Vagina (tissue), 2 donors: ENCODE data around the gene MRPS35. TPM values are rescaled to one million over a fixed set of nuclear protein-coding genes. Genes with fewer than 3 reads are reported as not detected.

Experiments used
- DNase-seq, 2 donors: peaks; one replicate each; pipeline ENCODE4 v3.0.0-alpha.2; 2017; ENCODE audit errors: extremely low spot score in 2 of 2
- H3K27ac ChIP-seq: fragments of 200-600 bp; sonication (generic); one replicate; pipeline ENCODE4 v1.5.1; 2019
- H3K27me3 ChIP-seq: fragments of 200-600 bp; sonication (generic); one replicate; pipeline ENCODE4 v1.5.1; 2019
- H3K36me3 ChIP-seq, 2 donors: fragments of 200-600 bp; sonication (generic); one replicate each; pipeline ENCODE4 v1.5.1; 2017 to 2019
- H3K4me1 ChIP-seq: fragments of 200-600 bp; sonication (generic); one replicate; pipeline ENCODE4 v1.5.1; 2019
- H3K4me3 ChIP-seq, 2 donors: fragments of 200-600 bp; sonication (generic); 1 replicate in 1 of 2; 2 replicates in 1 of 2; pipeline ENCODE4 v1.5.1; 2016 to 2019
- H3K9me3 ChIP-seq: fragments of 200-600 bp; sonication (generic); one replicate; pipeline ENCODE4 v1.5.1; 2019
- POLR2A ChIP-seq, 2 donors: fragments of 450-650 bp; IDR thresholded peaks; one replicate each; pipeline ENCODE4 v1.6.1; 2017; ENCODE audit warnings: antibody characterized with exemption in 2 of 2, mild to moderate bottlenecking in 2 of 2, moderate library complexity in 2 of 2
- POLR2AphosphoS5 ChIP-seq, 2 donors: sonication (generic); formaldehyde crosslinking; IDR thresholded peaks; one replicate each; pipeline ENCODE4 v1.9.0; 2017; ENCODE audit warnings: antibody characterized with exemption in 2 of 2, mild to moderate bottlenecking in 2 of 2, low read depth in 1 of 2; ENCODE audit not compliant: insufficient read depth in 1 of 2
- intact Hi-C: fragments of 100-400 bp; cut with DNase I; formaldehyde crosslinking; loops from one replicate; pipeline ENCODE4 v1.15.1; 2023
- total RNA-seq: library from RNA; depleted of rRNA; stranded (reverse); fragments of >200 nt; gene quantifications from one replicate; pipeline ENCODE4 v1.2.3, GENCODE V29; 2016
- TF ChIP-seq, protein P1 (sequence below), 3 experiments: fragments of 450-650 bp in 2 of 3; fragments of 200-600 bp in 1 of 3; sonication (generic) in 1 of 3; IDR thresholded peaks; one replicate each; pipeline ENCODE4 v1.5.1; 2017 to 2019; ENCODE audit warnings: antibody characterized with exemption in 3 of 3, mild to moderate bottlenecking in 2 of 3, moderate library complexity in 2 of 3

MRPS35 gene
- total RNA-seq, 1 donor from 2014 or later: 25.3 TPM

DNA sequence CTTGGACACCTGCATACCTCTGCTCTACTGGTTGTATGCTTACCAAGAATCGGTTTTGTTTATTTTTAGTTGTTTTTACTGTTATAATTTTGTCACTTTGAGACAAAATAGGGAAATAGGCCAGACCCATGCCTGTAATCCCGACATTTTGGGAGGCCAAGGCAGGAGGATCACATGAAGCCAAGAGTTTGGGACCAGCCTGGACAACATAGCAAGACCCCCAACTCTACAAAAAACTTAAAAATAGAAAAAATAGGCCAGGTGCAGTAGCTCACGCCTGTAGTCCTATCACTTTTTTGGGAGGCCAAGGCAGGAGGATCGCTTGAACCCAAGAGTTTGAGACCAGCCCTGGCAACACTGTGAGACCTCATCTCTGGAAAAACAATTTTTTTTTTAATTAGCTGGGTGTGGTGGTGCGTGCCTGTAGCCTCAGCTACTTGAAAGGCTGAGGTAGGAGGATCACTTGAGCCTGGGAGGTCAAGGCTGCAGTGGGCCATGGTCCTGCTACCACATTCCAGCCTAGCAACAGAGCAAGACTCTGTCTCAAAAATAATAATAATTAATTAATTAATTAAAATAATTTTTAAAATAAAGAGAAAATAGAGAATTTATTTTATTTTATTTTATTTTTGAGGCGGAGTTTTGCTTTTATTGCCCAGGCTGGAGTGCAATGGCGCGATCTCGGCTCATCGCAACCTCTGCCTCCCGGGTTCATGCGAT is 1.3 kb upstream of the MRPS35 start:
- TF ChIP-seq POLR2AphosphoS5 (IDR thresholded peaks at IDR 0.05; ENCODE audit: insufficient read depth in 1 of 2, low read depth in 1 of 2): no peak
- TF ChIP-seq, protein P1, sequence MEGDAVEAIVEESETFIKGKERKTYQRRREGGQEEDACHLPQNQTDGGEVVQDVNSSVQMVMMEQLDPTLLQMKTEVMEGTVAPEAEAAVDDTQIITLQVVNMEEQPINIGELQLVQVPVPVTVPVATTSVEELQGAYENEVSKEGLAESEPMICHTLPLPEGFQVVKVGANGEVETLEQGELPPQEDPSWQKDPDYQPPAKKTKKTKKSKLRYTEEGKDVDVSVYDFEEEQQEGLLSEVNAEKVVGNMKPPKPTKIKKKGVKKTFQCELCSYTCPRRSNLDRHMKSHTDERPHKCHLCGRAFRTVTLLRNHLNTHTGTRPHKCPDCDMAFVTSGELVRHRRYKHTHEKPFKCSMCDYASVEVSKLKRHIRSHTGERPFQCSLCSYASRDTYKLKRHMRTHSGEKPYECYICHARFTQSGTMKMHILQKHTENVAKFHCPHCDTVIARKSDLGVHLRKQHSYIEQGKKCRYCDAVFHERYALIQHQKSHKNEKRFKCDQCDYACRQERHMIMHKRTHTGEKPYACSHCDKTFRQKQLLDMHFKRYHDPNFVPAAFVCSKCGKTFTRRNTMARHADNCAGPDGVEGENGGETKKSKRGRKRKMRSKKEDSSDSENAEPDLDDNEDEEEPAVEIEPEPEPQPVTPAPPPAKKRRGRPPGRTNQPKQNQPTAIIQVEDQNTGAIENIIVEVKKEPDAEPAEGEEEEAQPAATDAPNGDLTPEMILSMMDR (IDR thresholded peaks at IDR 0.05): no peak
- TF ChIP-seq POLR2A (IDR thresholded peaks at IDR 0.05): no peak
- Histone ChIP-seq H3K27ac (peak overlapping the region; percentile 76), H3K27me3 (no peaks in the 10 kb centered on the region), H3K4me1 (peaks cover 20% of the 10 kb centered on the region), H3K4me3 (peak overlapping the region; percentile 90 to 94), H3K36me3 (no peaks in the 10 kb centered on the region), H3K9me3 (no peaks in the 10 kb centered on the region)
- no peak for DNase-seq
- intact Hi-C loops: no loop called here

- no peaks in the 10 kb centered on the region for H3K27me3 ChIP-seq
Measured at GRCh38 chr12:27709932-27710591, 570 bp upstream of the MRPS35 start.

GRCh38 chr12:27711317-27711682 is 668 bp downstream of the MRPS35 start:
- TF ChIP-seq POLR2AphosphoS5 (IDR thresholded peaks at IDR 0.05; ENCODE audit: insufficient read depth in 1 of 2, low read depth in 1 of 2): no peak
- no peak for TF ChIP-seq POLR2A (IDR thresholded peaks at IDR 0.05)
- TF ChIP-seq, protein P1 (IDR thresholded peaks at IDR 0.05): no peak
- intact Hi-C loops: no loop called here
- H3K27me3 ChIP-seq: no peaks in the 10 kb centered on the region
- H3K9me3 ChIP-seq: no peaks in the 10 kb centered on the region
- peaks cover 0 to 13% of the 10 kb centered on the region in 2 donors for H3K36me3 ChIP-seq
- peak overlapping the region; percentile 90 to 94 for H3K4me3 ChIP-seq
- no peak for DNase-seq
- H3K4me1 ChIP-seq: peaks cover 20% of the 10 kb centered on the region
- H3K27ac ChIP-seq: peak overlapping the region; percentile 76

More at GRCh38 chr12:27709932-27710591, 570 bp upstream of the MRPS35 start:
- Histone ChIP-seq H3K27ac (peak overlapping the region; percentile 76), H3K9me3 (no peaks in the 10 kb centered on the region), H3K4me3 (peak overlapping the region; percentile 90 to 94), H3K4me1 (peaks cover 20% of the 10 kb centered on the region), H3K36me3 (peaks cover 0 to 1% of the 10 kb centered on the region in 2 donors)
- intact Hi-C loops: no loop called here
- TF ChIP-seq POLR2A (IDR thresholded peaks at IDR 0.05): no peak
- TF ChIP-seq, protein P1 (IDR thresholded peaks at IDR 0.05): no peak
- TF ChIP-seq POLR2AphosphoS5 (IDR thresholded peaks at IDR 0.05; ENCODE audit: insufficient read depth in 1 of 2, low read depth in 1 of 2): no peak
- DNase-seq: no peak

- no peaks in the 10 kb centered on the region for H3K9me3 ChIP-seq
- no peak for DNase-seq
- H3K4me3 ChIP-seq: peak overlapping the region in 1 of 2 donors; percentile 90
- no peak overlapping the region for H3K27ac ChIP-seq
- H3K27me3 ChIP-seq: no peaks in the 10 kb centered on the region
- H3K36me3 ChIP-seq: peaks cover 0 to 19% of the 10 kb centered on the region in 2 donors
- intact Hi-C loops: no loop called here
- peaks cover 20% of the 10 kb centered on the region for H3K4me1 ChIP-seq
- TF ChIP-seq POLR2AphosphoS5 (IDR thresholded peaks at IDR 0.05; ENCODE audit: insufficient read depth in 1 of 2, low read depth in 1 of 2): no peak
- no peak for TF ChIP-seq POLR2A (IDR thresholded peaks at IDR 0.05)
- TF ChIP-seq, protein P1 (IDR thresholded peaks at IDR 0.05): no peak
Measured at GRCh38 chr12:27711967-27712366, 1.3 kb downstream of the MRPS35 start.

GRCh38 chr12:27723212-27723611 is 12.6 kb downstream of the MRPS35 start:
- Histone ChIP-seq H3K4me3 (no peak overlapping the region), H3K36me3 (peaks cover 0 to 26% of the 10 kb centered on the region in 2 donors), H3K27ac (no peak overlapping the region), H3K27me3 (no peaks in the 10 kb centered on the region), H3K9me3 (no peaks in the 10 kb centered on the region), H3K4me1 (no peaks in the 10 kb centered on the region)
- intact Hi-C loops: no loop called here
- DNase-seq: no peak
- TF ChIP-seq POLR2A (IDR thresholded peaks at IDR 0.05) (no peak), POLR2AphosphoS5 (IDR thresholded peaks at IDR 0.05; ENCODE audit: insufficient read depth in 1 of 2, low read depth in 1 of 2) (no peak)
- TF ChIP-seq, protein P1 (IDR thresholded peaks at IDR 0.05): no peak
